Upper lobe of right lung (tissue), 1 donor: ENCODE results near the gene ASB4. TPM values are rescaled to one million over a fixed set of nuclear protein-coding genes. Genes with fewer than 3 reads are reported as not detected.

Experiments used
- ATAC-seq: fragments of 200-7000 bp; cut with Tn5 transposase; one replicate; pipeline ENCODE4 v1.9.1; 2020; ENCODE audit warnings: mild to moderate bottlenecking, moderate library complexity
- DNase-seq: peaks from one replicate; pipeline ENCODE4 v3.0.0-alpha.2; 2020
- H3K27ac ChIP-seq: fragments of 200-600 bp; one replicate; pipeline ENCODE4 v1.8.0; 2022
- H3K27me3 ChIP-seq: fragments of 200-600 bp; one replicate; pipeline ENCODE4 v1.8.0; 2022; ENCODE audit warnings: mild to moderate bottlenecking
- H3K36me3 ChIP-seq: fragments of 200-600 bp; one replicate; pipeline ENCODE4 v1.8.0; 2022
- H3K4me1 ChIP-seq: fragments of 200-600 bp; one replicate; pipeline ENCODE4 v1.8.0; 2022
- H3K4me3 ChIP-seq: fragments of 200-600 bp; one replicate; pipeline ENCODE4 v1.8.0; 2022; ENCODE audit warnings: mild to moderate bottlenecking
- H3K9me3 ChIP-seq: fragments of 200-600 bp; one replicate; pipeline ENCODE4 v1.8.0; 2022
- intact Hi-C: fragments of 100-400 bp; cut with DNase I; formaldehyde crosslinking; loops from one replicate; pipeline ENCODE4 v1.11.0; 2022
- total RNA-seq: library from RNA; stranded (reverse); fragmentation: NEBNext Ultra II Directional; extraction: Animal tissue kit (Norgen Biotek cat#: 25700); gene quantifications from one replicate; pipeline ENCODE4 v1.2.1, GENCODE V29; 2021
- TF ChIP-seq, protein P1 (sequence below): fragments of 200-600 bp; IDR thresholded peaks from one replicate; pipeline ENCODE4 v1.8.0; 2022; ENCODE audit warnings: antibody characterized with exemption
- donor health status: DM: no; HTN: yes; CAD: no; lungs with severe emphysema.

ASB4 gene
- total RNA-seq, 1 donor from 2014 or later = 0.49 TPM

DNA sequence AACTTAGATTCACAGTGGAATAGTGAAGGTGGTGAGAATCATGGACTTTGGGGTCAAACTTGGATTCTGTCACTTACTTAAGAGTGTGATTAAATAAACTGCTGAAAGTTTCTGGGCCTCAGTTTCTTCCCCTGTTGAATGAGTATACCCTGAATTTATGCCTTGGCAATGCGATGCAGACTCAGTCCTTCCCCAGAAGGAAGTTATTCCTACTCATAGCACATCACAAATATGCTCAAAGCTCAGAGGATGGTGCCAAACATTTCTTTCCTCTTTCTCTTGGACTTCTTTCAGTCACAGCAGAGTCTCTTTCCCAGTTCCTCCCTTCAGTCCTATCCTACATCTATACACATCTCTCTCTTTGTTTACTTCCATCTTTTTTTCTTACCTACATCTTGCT is 45.1 kb downstream of the ASB4 start:
- H3K27ac ChIP-seq = no peak overlapping the region
- no peaks in the 10 kb centered on the region for H3K9me3 ChIP-seq
- no peak for DNase-seq
- no peaks in the 10 kb centered on the region for H3K27me3 ChIP-seq
- intact Hi-C loops = no loop called here
- no peak for ATAC-seq
- H3K36me3 ChIP-seq = no peaks in the 10 kb centered on the region
- TF ChIP-seq, protein P1, sequence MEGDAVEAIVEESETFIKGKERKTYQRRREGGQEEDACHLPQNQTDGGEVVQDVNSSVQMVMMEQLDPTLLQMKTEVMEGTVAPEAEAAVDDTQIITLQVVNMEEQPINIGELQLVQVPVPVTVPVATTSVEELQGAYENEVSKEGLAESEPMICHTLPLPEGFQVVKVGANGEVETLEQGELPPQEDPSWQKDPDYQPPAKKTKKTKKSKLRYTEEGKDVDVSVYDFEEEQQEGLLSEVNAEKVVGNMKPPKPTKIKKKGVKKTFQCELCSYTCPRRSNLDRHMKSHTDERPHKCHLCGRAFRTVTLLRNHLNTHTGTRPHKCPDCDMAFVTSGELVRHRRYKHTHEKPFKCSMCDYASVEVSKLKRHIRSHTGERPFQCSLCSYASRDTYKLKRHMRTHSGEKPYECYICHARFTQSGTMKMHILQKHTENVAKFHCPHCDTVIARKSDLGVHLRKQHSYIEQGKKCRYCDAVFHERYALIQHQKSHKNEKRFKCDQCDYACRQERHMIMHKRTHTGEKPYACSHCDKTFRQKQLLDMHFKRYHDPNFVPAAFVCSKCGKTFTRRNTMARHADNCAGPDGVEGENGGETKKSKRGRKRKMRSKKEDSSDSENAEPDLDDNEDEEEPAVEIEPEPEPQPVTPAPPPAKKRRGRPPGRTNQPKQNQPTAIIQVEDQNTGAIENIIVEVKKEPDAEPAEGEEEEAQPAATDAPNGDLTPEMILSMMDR = no peak
- H3K4me1 ChIP-seq = no peaks in the 10 kb centered on the region
- H3K4me3 ChIP-seq = no peak overlapping the region

DNA sequence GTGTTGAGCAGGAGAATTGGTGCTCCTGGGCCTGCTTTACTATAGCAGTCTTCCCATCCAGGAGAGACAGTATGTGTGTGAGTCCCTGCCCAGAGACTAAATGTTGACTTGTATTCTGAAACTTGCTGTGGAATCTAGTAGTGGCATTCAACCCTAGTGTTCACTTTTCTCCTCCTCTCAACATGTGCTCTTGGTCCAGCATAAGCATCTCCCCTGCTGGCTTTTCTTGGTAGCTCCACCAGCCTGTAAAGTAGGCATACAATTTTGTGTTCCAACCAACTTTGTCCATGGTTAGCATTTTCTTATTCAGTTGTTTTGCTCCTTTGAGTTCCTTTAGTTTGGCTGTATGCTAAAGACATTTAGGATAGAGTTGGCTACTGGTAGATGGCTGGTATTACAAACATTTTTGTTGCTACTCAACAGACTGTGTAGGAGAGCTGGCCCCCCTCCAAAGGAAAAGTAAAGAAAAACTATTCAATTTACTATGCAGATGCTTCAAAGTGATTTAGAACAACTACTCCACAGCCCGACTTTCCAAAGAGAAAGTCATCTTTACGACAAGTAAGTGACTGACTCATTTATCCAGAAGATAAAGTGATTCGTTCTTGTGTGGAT is 46.0 kb downstream of the ASB4 start:
- no peaks in the 10 kb centered on the region for H3K27me3 ChIP-seq
- intact Hi-C loops = no loop called here
- H3K36me3 ChIP-seq = no peaks in the 10 kb centered on the region
- DNase-seq (no peak), ATAC-seq (no peak)
- no peak overlapping the region for H3K27ac ChIP-seq
- no peaks in the 10 kb centered on the region for H3K4me1 ChIP-seq
- no peaks in the 10 kb centered on the region for H3K9me3 ChIP-seq
- H3K4me3 ChIP-seq = no peak overlapping the region
- TF ChIP-seq, protein P1 = no peak

DNA sequence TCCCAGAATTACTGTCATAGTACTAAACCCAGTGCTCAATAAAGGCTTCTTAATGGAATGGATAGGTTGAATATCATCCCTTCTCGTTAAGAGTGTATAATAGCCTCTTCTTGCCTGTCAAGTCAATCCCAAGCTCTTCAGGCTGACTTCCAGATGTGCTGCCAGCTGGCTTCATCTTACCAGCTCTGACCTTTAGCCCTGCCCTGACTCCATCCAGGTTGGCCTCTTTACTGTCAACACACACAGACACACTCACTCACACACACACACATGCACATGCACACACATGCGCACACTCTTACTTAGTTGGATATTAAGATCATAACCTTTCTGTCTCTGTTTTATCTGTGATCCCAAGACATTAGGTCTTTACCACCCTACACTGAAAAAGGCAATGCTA is 49.1 kb downstream of the ASB4 start:
- TF ChIP-seq, protein P1 = no peak
- Histone ChIP-seq H3K27me3 (no peaks in the 10 kb centered on the region), H3K36me3 (no peaks in the 10 kb centered on the region), H3K4me3 (no peak overlapping the region), H3K4me1 (peaks cover 3% of the 10 kb centered on the region), H3K27ac (no peak overlapping the region), H3K9me3 (no peaks in the 10 kb centered on the region)
- intact Hi-C loops = no loop called here
- DNase-seq = no peak
- no peak for ATAC-seq

DNA sequence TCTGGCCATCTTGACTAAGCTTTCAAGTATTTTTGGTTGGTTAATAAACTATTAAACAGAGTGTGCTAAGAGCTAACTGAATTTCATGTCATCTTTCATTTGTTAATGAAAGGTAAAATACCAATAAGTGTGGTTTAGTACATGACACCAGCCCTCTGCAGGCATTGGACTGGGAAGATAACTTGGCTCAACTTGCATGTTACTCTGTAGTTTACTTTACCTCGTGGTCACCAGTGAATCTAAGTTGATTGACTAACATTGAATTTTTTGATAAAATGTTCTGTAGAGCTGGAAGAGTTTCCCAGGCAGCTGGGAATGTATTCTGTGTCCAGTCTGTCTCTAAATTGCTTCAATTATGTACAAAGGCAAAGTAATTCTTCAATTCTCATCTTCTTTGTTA is 49.9 kb downstream of the ASB4 start:
- no peak for DNase-seq
- H3K9me3 ChIP-seq = no peaks in the 10 kb centered on the region
- TF ChIP-seq, protein P1 = no peak
- intact Hi-C loops = no loop called here
- no peak overlapping the region for H3K27ac ChIP-seq
- ATAC-seq = no peak
- H3K27me3 ChIP-seq = no peaks in the 10 kb centered on the region
- no peaks in the 10 kb centered on the region for H3K36me3 ChIP-seq
- H3K4me1 ChIP-seq = peaks cover 3% of the 10 kb centered on the region
- H3K4me3 ChIP-seq = no peak overlapping the region

DNA sequence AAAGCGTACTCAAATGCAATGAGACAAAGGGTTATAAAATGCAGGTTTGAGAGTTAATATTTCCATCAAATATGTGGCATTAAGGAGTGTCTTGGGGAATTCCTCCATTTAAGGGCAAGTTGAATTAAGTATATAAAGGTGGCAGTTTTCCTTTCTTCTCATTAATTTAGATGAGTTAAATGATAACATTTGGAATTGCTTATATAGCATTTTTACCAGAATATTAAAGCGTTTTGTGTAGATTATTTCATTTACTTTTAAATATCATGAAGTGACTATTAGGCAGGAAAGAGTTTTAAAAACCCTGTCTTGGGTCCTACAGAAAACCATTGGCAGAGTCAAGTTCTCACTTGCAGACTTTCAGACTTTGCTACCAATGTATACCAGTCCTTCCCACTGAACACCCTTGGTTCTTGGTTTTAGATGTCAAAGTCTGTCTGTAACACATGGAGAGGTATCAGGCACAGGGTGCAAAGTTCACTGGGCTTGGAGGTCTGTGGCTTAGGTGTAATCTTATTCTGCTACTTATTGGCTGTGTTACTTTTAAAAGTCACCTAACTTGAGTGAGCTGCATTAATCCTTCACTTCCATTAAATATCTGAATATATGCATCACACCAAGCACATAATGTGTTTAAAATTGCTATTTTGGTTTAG is 51.0 kb downstream of the ASB4 start:
- ATAC-seq = no peak
- no peaks in the 10 kb centered on the region for H3K27me3 ChIP-seq
- no peak for DNase-seq
- no peak overlapping the region for H3K27ac ChIP-seq
- intact Hi-C loops = no loop called here
- H3K9me3 ChIP-seq = no peaks in the 10 kb centered on the region
- no peak overlapping the region for H3K4me3 ChIP-seq
- no peaks in the 10 kb centered on the region for H3K36me3 ChIP-seq
- H3K4me1 ChIP-seq = peaks cover 3% of the 10 kb centered on the region
- TF ChIP-seq, protein P1 = no peak
